GM20000 (cell line): ENCODE data around the gene HPS3.

Experiments used
- DNase-seq: peaks from one replicate; pipeline ENCODE4 v3.0.0; 2012; ENCODE audit warnings: low spot score
- CTCF ChIP-seq: IDR thresholded peaks from 2 replicates; pipeline ENCODE4 v1.5.1; 2012; ENCODE audit warnings: mild to moderate bottlenecking, control low read depth; ENCODE audit errors: extremely low read depth, missing control alignments

Gene HPS3

GRCh38 chr3:149129326-149130205 lies at the start of gene HPS3:
HPS3 (plus strand) TSS chr3:149129638; CDS start chr3:149129724, 86 bp downstream.
- peak; percentile 94 for DNase-seq
- no peak for TF ChIP-seq CTCF

- TF ChIP-seq CTCF, result no peak
- DNase-seq, result no peak
Measured at GRCh38 chr3:149080011-149080698, 49.3 kb upstream of the HPS3 start.

GRCh38 chr3:149080699-149081091 lies 48.7 kb upstream of the HPS3 start:
- TF ChIP-seq CTCF, result no peak
- DNase-seq, result no peak

GRCh38 chr3:149081772-149082171 lies 47.7 kb upstream of the HPS3 start:
- TF ChIP-seq CTCF, result no peak
- DNase-seq, result no peak

GRCh38 chr3:149085828-149086231 lies 43.6 kb upstream of the HPS3 start:
- DNase-seq, result peak; percentile 31
- TF ChIP-seq CTCF, result no peak

- TF ChIP-seq CTCF, result no peak
- peak; percentile 93 for DNase-seq
Measured at GRCh38 chr3:149086232-149086988, 43.0 kb upstream of the HPS3 start, which contains the start of gene HLTF. HLTF (minus strand) TSS chr3:149086533; CDS start chr3:149086336, 197 bp downstream.
